Mammary epithelial cell (primary cell): Measurements from ENCODE around the gene HNF1B.

ENCODE experiments used
- CTCF ChIP-seq, 2 donors: IDR thresholded peaks in 1 of 2; conservative IDR thresholded peaks in 1 of 2; 2 replicates each; pipeline ENCODE4 v1.5.1; 2011 to 2012; ENCODE audit warnings: inconsistent platforms in 2 of 2, low read length in 2 of 2, mild to moderate bottlenecking in 2 of 2, control low read depth in 1 of 2, low read depth in 1 of 2; ENCODE audit not compliant: insufficient read depth in 1 of 2; ENCODE audit errors: extremely low read depth in 1 of 2
- EZH2 ChIP-seq: IDR thresholded peaks from 2 replicates; pipeline ENCODE4 v1.6.1; 2012; ENCODE audit warnings: low read length, inconsistent platforms, borderline replicate concordance

GRCh38 chr17:37725021-37725595 is 19.8 kb downstream of the HNF1B start:
- TF ChIP-seq CTCF (conservative IDR thresholded peaks at IDR 0.05 in 1 of 2, IDR thresholded peaks at IDR 0.05 in 1 of 2; ENCODE audit: extremely low read depth in 1 of 2, insufficient read depth in 1 of 2, low read depth in 1 of 2, low read length in 2 of 2) (no peak), EZH2 (no peak)
